Left ventricle myocardium inferior (tissue), 1 donor: ENCODE results near the gene NHLRC4. TPM values are rescaled to one million over a fixed set of nuclear protein-coding genes. Genes with fewer than 3 reads are reported as not detected.

ENCODE experiments used
- DNase-seq: peaks from one replicate; pipeline ENCODE4 v3.0.0-alpha.2; 2020
- H3K27ac ChIP-seq: fragments of 200-600 bp; replicated peaks from 2 replicates; pipeline ENCODE4 v1.8.0; 2021
- H3K27me3 ChIP-seq: fragments of 200-600 bp; 2 replicates; pipeline ENCODE4 v1.8.0; 2021; ENCODE audit warnings: low read depth
- H3K36me3 ChIP-seq: fragments of 200-600 bp; 2 replicates; pipeline ENCODE4 v1.8.0; 2021
- H3K4me1 ChIP-seq: fragments of 200-600 bp; 2 replicates; pipeline ENCODE4 v1.8.0; 2021
- H3K4me3 ChIP-seq: fragments of 200-600 bp; 2 replicates; pipeline ENCODE4 v1.8.0; 2021; ENCODE audit warnings: mild to moderate bottlenecking, moderate library complexity
- H3K9me3 ChIP-seq: fragments of 200-600 bp; replicated peaks from 2 replicates; pipeline ENCODE4 v1.8.0; 2021
- CTCF ChIP-seq: fragments of 200-600 bp; IDR thresholded peaks from 2 replicates; pipeline ENCODE4 v1.8.0; 2021; ENCODE audit warnings: antibody characterized with exemption, mild to moderate bottlenecking, borderline replicate concordance
- intact Hi-C: fragments of 100-400 bp; cut with micrococcal nuclease; formaldehyde crosslinking; loops from one replicate; pipeline ENCODE4 v1.11.0; 2022
- long read RNA-seq: library from polyadenylated mRNA; unstranded; transcript quantifications from one replicate; pipeline ENCODE4 v2.0.0, GENCODE V29; 2021
- total RNA-seq: library from RNA; stranded (reverse); fragmentation: NEBNext Ultra II Directional; extraction: Animal tissue kit (Norgen Biotek cat#: 25700); gene quantifications from one replicate; pipeline ENCODE4 v1.2.1, GENCODE V29; 2021
- donor health status: DM: no; HTN: yes; CAD: no; lungs with severe emphysema.

The NHLRC4 gene
- total RNA-seq, result 0.11 TPM
- long read RNA-seq, result 0 reads

- intact Hi-C loops, result no loop called here
- no peaks in the 10 kb centered on the region for H3K9me3 ChIP-seq
- no peaks in the 10 kb centered on the region for H3K36me3 ChIP-seq
- H3K4me1 ChIP-seq, result peaks cover 48% of the 10 kb centered on the region
- H3K27ac ChIP-seq, result peak within 1 kb of the TSS; percentile 80
- H3K27me3 ChIP-seq, result peaks cover 34% of the 10 kb centered on the region
- peak within 1 kb of the TSS; percentile 61 for H3K4me3 ChIP-seq
- peak; percentile 83 for DNase-seq
- TF ChIP-seq CTCF, result peak; percentile 11
Observed at GRCh38 chr16:566475-567372, at the start of gene NHLRC4. NHLRC4 (plus strand) TSS chr16:567005; CDS start chr16:568048, 1,043 bp downstream.

- H3K4me1 ChIP-seq, result peaks cover under 1% of the 10 kb centered on the region
- intact Hi-C loops, result no loop called here
- peaks cover 51% of the 10 kb centered on the region for H3K36me3 ChIP-seq
- no peak for DNase-seq
- TF ChIP-seq CTCF, result no peak
- H3K4me3 ChIP-seq, result no peak overlapping the region
- no peaks in the 10 kb centered on the region for H3K9me3 ChIP-seq
- H3K27ac ChIP-seq, result no peak overlapping the region
- H3K27me3 ChIP-seq, result no peaks in the 10 kb centered on the region
Observed at GRCh38 chr16:518858-519257, 47.9 kb upstream of the NHLRC4 start.

- TF ChIP-seq CTCF, result no peak
- no peaks in the 10 kb centered on the region for H3K27me3 ChIP-seq
- no peak overlapping the region for H3K27ac ChIP-seq
- H3K36me3 ChIP-seq, result peaks cover 47% of the 10 kb centered on the region
- no peak for DNase-seq
- H3K4me1 ChIP-seq, result peaks cover 6% of the 10 kb centered on the region
- intact Hi-C loops, result no loop called here
- no peak overlapping the region for H3K4me3 ChIP-seq
- no peaks in the 10 kb centered on the region for H3K9me3 ChIP-seq
Observed at GRCh38 chr16:519425-519824, 47.4 kb upstream of the NHLRC4 start.

GRCh38 chr16:519841-520687, 46.7 kb upstream of the NHLRC4 start:
- H3K27me3 ChIP-seq, result no peaks in the 10 kb centered on the region
- peaks cover 11% of the 10 kb centered on the region for H3K4me1 ChIP-seq
- H3K9me3 ChIP-seq, result no peaks in the 10 kb centered on the region
- H3K27ac ChIP-seq, result no peak overlapping the region
- intact Hi-C loops, result no loop called here
- no peak for DNase-seq
- TF ChIP-seq CTCF, result no peak
- peaks cover 46% of the 10 kb centered on the region for H3K36me3 ChIP-seq
- H3K4me3 ChIP-seq, result no peak overlapping the region

- Histone ChIP-seq H3K4me3 (no peak overlapping the region), H3K9me3 (no peaks in the 10 kb centered on the region), H3K27ac (no peak overlapping the region), H3K27me3 (no peaks in the 10 kb centered on the region), H3K4me1 (peaks cover 19% of the 10 kb centered on the region), H3K36me3 (peaks cover 39% of the 10 kb centered on the region)
- TF ChIP-seq CTCF, result no peak
- intact Hi-C loops, result no loop called here
- no peak for DNase-seq
Observed at GRCh38 chr16:520847-521246, 46.0 kb upstream of the NHLRC4 start.
